GM12873 (cell line): ENCODE results near the gene SCLY.

ENCODE experiments used
- TF ChIP-seq, protein P1 (sequence below): IDR thresholded peaks from 2 replicates; pipeline ENCODE4 v1.5.1; 2012; ENCODE audit warnings: low read depth, mild to moderate bottlenecking, moderate library complexity, low read length, control low read depth; ENCODE audit not compliant: insufficient read depth; ENCODE audit errors: missing control alignments

Gene SCLY

GRCh38 chr2:238105506-238106338 lies 44.9 kb downstream of the SCLY start:
- TF ChIP-seq, protein P1, sequence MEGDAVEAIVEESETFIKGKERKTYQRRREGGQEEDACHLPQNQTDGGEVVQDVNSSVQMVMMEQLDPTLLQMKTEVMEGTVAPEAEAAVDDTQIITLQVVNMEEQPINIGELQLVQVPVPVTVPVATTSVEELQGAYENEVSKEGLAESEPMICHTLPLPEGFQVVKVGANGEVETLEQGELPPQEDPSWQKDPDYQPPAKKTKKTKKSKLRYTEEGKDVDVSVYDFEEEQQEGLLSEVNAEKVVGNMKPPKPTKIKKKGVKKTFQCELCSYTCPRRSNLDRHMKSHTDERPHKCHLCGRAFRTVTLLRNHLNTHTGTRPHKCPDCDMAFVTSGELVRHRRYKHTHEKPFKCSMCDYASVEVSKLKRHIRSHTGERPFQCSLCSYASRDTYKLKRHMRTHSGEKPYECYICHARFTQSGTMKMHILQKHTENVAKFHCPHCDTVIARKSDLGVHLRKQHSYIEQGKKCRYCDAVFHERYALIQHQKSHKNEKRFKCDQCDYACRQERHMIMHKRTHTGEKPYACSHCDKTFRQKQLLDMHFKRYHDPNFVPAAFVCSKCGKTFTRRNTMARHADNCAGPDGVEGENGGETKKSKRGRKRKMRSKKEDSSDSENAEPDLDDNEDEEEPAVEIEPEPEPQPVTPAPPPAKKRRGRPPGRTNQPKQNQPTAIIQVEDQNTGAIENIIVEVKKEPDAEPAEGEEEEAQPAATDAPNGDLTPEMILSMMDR = no peak

- TF ChIP-seq, protein P1 = no peak
Measured at GRCh38 chr2:238106339-238106697, 45.5 kb downstream of the SCLY start.

GRCh38 chr2:238106698-238107524 lies 46.1 kb downstream of the SCLY start:
- TF ChIP-seq, protein P1 = peak; percentile 50

DNA sequence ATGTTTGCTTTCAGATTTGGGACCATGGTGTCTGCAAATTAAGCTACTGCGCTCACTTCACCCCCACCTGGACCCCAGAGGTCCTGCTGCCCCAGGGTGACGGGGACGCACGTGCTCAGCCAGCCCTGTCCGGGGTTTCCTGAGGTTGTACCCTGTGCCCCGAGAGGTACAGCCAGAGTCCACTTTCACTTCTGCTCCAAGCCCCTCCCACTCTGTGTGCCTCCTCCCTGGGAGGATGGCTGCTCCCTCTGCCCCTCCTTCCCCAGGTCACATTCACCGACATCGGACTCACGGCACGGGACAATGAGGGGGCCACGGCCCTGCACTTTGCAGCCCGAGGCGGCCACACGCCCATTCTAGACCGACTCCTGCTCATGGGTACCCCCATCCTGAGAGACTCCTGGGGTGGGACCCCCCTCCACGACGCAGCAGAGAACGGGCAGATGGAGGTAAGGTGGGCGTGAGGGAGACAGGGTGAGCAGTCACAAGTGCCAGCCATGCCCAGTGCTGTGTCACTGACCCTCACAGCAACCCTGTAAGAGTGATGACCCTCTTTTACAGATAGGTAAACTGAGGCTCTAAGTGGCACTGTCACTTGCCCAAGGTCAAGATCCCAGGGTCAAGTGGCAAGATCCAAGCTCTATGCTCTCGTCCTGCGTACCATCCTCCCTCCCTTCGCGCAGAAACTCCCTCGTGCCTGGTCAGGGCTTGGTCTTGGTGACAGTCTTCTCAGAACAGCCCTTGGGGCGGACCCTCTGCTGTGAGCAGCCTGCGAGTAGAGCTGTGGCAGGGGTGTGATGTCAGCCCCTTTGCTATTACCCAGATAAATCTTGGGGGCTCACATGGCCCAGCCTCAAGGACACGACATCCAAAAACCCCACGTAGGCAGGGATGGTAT lies 47.0 kb downstream of the SCLY start:
- TF ChIP-seq, protein P1 = no peak

GRCh38 chr2:238108423-238109183 lies 47.8 kb downstream of the SCLY start:
- TF ChIP-seq, protein P1 = no peak

DNA sequence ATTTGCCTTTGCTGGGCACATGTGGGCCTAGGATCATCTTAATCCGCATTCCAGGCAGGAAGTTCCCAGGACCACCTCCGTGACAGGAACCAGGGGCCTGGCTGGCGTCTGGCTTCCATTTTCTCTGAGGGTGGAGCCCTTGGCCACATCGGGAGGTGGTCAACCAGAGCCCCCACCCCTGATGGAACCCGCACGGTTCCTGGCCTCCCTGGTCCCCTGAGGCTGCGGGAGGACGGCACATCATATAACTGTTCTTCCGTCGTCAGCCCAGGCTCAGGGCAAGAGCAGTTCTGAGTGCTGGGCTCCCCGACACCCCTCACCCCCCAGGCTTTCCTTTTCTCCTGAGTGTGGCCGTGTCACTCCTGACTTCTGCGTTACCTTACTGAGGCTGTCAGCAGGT lies 52.8 kb downstream of the SCLY start:
- TF ChIP-seq, protein P1 = no peak
